DND-41 (cell line): Measurements from ENCODE around the gene GPC5.
A peak's percentile ranks its signal among the peaks of the same experiment; 100 is the strongest.

Source experiments
- CTCF ChIP-seq: IDR thresholded peaks from 2 replicates; pipeline ENCODE4 v1.5.1; 2012; ENCODE audit warnings: borderline replicate concordance, low read length, moderate library complexity, mild to moderate bottlenecking; ENCODE audit not compliant: poor library complexity, severe bottlenecking; ENCODE audit errors: extremely low read depth
- EZH2 ChIP-seq: IDR thresholded peaks from 3 replicates; pipeline ENCODE4 v1.6.1; 2012; ENCODE audit warnings: borderline replicate concordance, low read depth, mild to moderate bottlenecking, moderate library complexity, low read length, inconsistent platforms; ENCODE audit not compliant: severe bottlenecking

GRCh38 chr13:92187378-92187989, 789.1 kb downstream of the GPC5 start:
- no peak for TF ChIP-seq EZH2
- TF ChIP-seq CTCF: peak; percentile 89
